AG08396 (cell line): ENCODE measurements around the gene EGR4.

Experiments used
- DNase-seq: peaks from one replicate; pipeline ENCODE4 v3.0.0; 2012; ENCODE audit warnings: low spot score, mixed read lengths

The EGR4 gene

DNA sequence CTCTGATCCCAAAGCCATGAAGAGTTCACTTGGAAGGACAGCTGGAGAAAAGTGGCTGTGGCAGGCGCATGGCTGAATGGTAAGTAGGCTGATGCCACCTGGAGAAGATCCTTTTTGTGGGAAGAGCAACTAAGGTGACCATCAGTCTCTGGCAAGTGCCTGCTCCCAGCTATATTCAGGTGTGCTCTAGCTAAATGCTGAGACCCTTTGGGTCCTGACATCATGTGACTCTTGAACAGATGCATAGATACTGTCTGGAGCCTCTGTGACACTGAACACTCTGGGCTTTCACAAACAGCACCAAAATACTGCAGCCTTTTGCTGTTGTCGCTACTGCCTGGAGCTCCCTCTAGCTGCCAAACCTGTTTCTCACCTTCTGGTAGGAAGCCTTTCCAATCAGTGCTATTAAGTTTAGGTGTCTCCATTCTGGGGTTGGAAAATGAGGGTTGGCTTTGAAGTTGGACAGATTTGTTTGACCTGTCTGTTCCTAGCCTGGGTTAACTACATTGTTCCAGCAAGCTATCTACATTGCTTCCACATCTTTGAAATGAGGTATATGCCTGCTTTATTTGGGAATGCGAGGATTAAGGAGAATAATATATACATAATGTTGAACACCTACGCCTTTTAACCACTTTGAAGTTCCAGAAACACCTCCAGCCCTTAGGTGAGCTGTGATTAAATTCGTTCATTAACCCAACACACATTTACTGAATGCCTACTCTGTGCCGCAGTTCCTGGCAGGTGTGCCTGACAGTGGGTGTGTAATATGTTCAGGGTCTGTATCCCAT is 3.1 kb downstream of the EGR4 start:
- peak; percentile 57 for DNase-seq

DNA sequence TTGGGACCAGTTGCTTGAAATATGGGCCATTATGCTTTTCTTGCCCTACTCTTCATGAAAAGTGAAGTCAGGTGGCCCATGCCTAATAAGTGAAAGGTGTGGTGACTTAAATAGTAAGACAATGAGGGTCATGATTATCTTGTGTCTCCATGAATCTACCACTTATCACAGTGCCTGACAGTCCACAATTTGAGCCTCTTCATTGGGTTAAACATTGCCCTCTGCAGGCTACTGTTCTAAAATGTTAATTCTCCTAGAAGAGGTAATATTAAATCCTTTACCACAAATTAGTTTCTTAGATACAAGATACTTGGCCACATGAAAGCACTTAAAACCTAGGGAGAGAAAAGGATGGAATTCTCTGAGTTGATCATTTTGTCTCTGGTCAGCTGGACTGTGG is 4.0 kb downstream of the EGR4 start:
- no peak for DNase-seq

DNA sequence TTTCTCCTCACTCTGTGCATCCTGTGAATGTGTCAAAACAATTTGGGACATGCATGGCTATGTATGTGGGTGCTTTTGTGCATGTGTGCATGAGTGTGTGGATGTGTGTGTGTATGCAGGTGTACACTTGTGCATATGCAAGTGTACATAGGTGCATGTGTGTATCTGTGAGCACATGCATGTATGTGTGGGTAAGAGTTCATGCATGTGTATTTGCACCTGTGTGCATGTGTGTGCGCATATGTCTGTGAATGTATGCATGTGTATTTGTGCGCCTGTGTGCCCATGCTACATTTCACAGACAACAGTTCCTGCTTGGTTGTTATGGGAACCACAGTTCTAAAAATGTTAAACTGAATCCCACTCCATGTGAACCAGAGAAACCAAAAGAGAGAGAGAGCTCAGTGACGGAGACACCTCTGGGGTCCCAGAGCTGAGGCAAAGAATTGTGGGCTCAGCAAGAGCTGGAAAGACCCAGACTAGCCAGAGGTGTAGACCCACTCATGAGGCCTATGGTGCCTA is 7.2 kb downstream of the EGR4 start:
- no peak for DNase-seq

DNA sequence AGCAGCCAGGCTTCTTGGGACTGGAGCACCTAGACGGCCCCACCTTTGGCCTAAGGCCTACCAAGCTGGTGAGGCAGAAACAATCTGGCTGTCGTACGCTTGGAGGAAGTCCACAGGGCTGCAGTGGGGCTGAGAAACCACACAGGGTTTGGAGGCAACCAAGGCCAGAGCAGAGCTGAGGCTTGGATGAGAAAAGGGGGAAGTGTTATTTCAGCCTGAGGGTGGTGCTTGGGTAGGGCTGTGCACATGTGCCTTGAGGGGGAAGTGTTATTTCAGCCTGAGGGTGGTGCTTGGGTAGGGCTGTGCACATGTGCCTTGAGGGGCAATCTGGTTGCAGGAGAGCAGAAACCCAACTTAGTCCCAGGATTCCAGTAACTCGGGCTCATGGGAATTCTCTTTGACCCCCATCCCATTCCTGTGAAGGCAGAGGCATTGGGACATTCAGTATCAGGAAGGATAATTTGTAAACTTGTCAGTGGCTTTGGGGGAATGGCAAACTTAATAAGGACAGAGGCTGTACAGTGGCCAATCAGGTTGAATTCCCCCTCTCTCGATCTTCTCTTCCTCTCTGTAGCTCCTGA is 8.1 kb downstream of the EGR4 start:
- no peak for DNase-seq

DNA sequence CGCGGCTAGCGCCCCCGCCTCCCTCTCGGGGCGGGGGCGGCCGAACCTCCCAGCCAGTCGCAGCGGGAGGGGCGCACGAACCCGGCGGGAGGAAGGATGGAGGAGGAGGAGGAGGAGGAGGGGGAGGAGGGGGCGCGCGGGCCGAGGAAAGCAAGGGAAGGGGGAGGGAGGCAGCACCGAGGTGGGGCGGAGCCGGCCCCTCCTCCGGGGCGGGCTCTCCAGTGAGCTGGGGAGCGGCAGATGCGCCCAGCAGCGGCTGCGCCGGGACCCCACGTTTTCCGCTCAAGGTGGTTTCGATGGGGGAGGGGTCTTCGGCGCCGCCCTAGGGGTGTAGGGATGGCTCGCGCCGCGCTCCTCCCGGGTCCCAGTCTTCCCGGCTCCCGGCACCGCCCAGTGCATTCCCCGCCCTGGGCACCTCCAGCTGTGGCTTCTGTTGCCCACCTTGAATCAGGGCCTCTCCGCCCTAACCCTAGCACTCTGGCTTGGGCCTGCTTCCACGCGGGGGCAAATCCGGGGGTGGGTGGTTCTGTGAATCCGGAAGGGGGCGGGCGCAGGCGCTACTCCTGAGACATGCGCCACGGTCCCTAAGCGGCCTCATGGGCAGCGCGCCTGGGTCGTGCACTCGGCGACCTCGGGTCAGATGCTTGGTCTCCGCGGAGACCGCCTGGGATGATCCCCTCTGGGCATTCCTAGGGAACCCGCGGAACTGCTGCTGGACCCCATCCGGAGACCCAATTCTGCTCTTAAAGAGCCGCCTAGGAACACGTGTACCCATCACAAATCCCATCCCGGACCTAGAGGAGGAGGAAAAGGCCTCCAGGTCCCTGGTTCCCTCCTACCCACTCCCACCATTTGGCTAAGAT is 8.8 kb downstream of the EGR4 start, which contains the start of gene FBXO41:
FBXO41 (minus strand) TSS at position 183 of the 863 bp plus-strand sequence. CDS start 14,848 bp downstream, outside the sequence.
- DNase-seq, result peak; percentile 72

DNA sequence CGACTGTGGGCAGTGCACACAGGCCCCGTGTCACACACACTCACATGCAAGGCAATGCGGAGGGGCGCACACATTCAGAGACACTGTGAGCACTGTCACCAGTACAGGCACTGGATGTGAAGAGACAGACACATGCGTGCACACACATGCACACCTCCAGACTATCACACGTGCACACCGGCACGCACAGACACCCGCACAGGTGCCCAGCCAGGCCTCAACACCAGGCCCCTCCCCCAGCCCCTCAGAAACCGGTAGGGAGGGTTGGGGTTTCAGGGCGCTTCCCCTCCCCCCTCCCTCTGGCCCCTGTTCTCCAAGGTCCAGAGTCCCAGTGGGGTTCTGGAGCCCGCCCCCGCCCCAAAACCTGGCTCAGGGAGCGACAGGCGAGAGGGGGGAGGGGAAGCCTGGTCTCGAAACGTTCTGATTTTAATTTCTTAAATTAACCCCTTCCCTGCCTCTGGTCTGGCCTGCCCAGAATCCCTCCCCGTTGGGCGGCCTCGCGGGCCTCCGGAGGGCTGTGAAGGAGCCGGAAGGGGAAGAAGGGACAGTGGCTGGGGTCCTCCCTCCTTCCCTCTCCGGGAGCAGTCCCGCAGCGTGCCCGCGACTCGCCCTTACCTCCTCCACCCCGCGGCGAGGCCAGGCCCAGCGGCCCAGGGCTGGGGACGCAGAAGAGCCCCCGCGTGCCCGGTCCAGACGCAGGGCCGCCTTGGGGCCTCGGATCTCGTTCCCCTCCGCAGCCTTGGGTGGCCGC is 9.6 kb downstream of the EGR4 start:
- peak; percentile 45 for DNase-seq

DNA sequence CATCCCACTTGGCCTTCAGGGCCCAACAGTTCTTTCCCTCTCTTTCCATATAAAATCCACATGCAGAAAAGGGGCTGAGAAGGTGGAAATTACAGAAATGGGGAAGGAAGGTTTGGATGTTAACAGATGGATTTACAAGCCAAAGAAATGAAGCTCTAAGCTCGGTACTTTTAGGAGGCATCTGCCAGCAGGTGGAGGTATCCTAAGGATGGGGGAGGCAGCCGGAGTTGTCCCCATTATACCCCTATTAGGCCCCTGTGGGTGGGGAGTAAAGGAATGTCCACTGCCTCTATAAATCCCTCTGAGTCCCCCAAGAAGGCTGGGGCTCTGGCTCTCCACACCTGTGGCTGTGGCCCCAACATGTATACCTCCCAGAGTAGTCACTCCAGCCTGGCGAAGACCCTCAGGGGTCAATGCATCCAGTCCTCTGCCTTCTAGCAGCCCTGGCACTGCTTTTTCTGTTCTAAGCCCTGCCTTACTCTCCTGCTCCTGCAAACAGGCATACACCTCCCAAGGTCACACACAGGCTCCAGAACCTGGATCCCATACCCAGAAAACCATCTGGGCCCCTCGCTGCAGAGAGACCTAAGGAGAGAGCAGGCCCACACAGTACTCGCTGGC is 10.3 kb downstream of the EGR4 start:
- DNase-seq, result no peak

DNA sequence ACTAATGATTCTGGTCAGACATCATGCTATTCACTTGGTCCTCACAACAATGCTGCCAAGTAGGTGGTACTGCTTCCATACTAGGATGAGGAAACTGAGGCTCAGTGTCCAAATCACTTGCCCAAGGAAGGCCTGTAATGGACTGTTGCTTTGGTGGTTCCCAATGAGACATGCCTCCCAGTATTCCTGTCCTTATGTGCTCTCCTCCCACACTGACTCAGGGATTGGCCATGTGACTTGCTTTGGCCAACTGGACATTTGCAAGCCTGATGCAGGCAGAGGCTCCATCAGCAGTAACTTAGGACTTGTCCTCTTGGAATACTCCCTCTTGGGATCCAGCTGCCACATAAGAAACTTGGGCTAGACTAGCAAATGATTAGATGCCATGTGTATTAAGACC is 12.1 kb downstream of the EGR4 start:
- no peak for DNase-seq

DNA sequence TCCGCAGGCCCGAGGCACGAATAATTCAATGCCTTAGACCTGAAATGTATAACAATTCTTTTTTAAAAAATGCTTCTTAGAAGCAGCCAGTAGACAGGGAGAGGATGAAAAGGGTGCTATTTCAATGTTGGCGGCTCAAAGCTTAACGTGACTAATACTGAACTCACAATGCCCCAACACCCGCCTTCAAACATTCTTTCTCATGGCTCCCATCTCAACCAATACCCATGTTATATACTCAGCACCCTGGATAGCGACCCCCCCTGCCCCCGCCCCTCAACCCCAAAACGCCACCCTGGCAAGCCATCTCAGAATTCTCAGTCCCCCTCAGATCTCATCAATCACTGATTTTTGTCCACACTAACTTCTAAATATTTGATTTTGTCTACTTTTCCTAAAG is 13.5 kb downstream of the EGR4 start:
- DNase-seq, result no peak

DNA sequence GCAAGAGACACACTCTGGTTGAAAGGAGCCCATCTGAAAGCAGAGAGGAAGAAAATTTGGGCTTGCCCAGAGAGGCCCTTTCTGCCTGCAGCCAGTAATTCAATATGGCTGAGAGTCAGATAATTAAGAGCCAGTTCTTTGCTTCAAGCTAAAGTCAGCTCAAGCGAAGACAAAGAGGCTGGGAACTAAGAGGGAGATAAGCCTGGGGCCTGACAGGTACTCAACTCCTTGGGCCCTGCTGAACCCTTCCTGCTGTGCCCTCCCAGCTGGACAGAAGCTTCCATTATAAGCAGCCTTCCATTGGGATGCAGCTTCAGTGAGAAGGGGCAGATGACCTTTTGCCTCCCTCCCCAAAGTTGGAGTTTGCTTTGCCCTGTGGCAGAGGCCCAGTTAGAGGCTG is 21.1 kb downstream of the EGR4 start:
- DNase-seq, result no peak

DNA sequence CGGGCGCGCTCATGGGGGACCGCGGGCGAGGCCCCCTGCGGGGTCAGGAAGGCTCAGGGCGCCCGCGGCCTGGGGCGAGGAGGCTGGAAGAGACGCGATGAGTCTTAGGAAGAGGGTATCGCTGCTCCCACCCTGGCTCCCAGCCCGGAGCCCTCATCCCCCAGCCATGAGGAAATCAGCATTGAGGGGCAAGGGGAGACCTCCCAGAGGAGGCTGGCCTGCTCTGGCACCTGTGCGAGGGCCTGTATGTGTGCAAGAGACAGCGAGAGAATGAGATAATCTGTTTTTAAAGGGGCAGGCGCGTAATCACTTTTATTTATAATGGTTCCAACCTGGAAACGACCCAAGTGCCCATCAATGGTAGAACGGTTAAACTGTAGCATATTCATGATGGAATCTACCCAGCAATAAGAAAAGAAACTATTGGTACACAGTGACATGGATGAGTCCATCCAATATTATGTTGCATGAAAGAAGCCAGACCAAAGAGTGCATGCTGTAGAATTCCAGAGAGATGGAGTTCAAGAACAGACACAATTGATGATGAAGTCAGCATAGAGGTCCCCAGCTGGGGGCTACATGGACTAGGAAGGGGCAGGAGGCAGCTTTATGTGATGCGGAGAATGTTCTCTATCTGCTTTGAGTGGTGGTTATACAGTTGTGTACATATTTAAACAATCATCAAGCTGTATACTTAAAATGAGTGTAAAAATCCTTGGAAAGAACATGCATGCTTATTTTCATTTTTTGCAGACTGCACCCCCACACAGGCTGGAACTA is 23.5 kb downstream of the EGR4 start:
- DNase-seq, result no peak

DNA sequence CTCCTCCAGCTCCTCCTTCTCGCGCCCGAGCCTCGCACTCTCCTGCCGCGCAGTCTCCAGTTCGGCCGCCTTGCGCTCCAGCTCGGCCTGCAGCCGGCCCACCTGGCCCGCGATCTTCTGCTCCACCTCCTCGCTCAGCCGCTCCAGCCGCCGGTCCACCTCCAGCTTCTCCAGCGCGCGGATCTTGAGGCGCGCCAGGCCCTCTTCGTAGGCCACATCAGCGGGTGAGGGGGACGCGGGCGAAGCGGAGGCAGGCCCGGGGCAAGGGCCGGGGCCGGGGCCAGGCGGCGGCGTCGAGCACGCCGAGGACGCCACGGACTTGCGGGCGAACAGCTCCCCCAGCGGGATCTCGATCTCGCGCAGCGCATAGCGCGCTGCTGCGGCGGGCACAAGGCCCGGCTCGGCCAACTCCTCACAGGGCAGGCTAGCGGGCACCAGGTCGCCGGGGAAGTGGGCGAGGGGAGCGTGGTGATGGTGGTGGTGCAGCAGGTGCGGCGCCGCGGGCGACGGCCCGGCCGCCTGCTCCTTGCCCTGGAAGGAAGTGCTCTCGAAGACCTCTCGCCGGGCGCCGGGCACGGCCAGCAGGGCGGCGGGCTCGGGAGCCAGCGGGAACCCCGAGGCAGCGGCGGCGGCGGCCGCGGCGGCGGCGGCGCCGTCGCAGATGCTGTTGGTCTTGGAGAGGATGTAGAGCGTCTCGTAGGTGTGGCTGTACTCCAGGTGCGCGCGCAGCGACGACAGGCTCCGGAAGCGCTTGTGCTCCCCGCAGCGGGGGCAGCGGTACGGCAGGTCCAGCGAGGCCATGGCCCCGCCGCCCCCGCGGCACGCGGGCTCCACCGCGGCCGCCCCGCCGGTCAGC is 24.3 kb downstream of the EGR4 start:
- peak; percentile 59 for DNase-seq

DNA sequence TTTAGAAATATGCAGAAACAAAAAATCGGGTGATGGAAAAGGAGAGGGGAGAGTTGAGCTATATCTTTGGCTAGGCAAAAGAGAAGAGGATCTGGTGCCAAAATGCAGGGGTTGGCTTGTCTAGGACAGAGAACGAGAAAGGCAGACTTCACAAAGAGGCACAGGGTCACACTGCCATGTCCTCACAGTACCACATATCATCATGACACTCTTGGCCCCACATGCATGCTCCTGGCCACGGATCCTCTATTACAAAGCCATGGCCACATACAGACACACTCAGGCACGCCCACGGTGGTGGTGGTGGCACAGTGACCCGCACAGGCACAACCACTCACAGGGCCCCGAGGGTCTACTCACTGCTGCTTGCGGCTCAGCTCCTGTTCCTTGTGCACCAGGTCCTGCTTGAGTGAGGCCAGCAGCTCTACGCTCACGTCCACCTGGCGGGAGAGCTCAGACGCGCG is 24.9 kb downstream of the EGR4 start:
- no peak for DNase-seq

DNA sequence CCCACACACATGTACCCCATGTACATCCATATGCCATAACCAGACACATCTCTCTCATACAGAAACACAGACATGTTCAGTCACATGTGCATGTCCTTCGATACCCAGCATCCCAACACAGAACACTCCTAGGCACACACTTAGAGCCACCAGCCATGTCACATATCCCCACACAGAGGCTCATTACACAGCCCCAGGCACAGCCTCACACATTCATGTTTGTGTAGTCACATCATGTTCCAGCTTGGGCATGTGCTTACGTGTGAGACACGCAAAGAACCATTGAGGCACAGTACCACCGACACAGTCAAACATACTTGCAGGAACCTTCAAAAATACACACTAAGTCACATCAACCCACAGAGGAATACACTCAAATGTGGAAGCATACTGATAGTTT is 26.3 kb downstream of the EGR4 start:
- DNase-seq, result no peak

DNA sequence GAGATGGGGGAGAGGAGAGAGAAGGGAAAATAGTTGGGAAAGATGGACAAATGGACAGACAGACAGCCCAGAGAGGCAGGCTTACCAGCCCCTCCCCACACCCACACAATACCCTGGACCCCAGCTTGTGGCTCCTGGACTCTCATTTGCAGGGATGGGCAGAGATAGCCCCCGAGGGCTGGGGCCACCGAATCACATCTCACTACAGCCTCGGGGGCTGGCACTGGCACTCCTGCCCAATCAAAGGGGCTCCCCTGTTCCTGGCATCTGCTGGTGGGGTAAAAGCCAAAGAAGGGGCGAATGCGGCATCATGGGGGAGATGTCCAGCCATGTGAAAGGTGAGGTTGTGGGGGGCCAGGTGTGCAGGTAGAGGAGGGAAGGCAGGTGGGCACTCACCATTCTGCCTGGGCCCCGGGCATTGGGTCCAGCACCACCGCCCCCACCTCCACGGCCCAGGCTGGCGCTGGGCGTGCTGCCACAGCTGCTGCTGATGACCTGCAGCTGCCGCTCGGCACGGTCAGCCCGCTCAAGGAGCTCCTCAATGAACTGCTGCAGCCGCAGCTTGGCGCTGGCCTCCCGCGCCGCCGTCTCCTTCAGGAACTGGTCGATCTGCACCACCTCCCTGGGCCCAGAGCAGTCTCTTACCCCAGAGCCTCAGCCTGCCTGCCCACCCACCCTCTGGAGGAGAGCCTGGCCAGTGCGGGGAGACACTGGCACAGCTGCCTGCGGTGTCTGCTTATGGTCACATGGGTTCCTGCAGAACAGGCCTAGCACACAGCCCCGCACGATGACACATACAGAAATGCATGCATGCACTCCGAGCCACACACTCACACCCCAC is 27.1 kb downstream of the EGR4 start:
- no peak for DNase-seq

DNA sequence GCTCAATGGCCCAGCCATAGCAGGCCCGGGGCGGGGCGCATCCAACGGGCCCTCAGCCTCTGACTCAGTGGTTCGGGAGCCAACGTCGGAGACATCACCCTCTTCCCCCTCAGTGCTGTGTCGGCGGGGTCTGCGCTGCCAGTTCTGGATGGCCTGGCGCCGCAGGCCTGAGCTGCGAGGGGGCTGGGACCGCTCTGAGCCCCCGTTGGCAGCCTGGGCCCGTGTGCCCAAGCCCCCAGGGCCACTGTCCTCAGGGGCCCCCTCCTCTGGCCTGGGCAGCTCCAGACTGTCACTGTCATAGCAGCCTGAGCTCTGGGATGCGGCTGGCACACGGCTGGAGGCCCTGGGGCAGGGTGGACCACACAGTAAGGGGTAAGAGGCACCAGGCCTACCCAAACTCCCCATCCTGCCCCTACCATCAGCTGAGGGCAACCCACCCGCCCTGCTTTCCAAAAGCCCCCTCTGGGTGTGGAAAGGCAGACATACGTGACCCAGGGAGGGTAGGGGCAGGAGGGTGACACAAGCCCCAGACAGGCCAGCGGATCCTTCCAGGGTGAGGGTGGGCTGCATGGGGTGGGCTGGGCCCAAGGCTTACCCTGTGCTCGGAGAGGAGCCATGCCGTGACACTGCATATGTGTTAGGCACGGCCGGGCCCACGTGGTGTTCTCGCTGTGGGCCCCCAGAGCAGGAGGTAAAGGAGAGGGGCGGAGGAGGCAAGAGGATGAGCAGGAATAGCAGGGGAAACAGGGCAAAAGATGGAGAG is 27.9 kb downstream of the EGR4 start:
- no peak for DNase-seq

DNA sequence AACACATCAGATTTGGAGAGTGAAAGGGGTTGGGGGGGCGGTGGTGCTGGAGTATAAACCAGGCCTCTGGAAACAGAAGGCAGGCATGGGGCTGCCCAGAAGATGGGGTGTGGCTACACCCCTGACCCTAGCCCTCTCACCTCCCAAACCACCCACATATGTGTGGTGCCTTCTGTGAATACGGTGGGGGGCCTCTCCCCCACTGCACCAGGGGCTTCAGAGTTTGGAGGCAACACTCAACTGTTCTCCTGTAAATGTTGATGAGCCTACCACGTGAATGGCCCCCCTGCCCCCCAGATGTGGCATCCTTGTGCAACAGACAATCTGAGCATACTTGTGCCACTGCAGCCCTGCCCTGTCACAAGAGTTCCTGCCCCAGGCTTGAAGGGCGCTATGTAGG is 28.6 kb downstream of the EGR4 start:
- DNase-seq, result no peak

DNA sequence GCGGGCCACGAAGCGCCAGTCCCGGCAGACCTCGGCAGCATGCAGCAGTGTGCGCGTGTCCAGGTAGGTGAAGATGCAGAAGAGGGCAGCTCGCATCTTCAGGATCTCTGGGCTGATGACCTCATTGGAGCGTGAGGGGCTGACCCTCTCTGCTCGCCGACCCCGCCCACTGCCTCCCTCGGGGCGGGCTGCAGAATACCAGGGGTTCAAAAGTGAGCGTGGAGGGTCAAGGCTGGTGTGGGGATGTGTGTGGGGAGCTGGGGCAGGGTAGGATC is 29.1 kb downstream of the EGR4 start:
- DNase-seq, result no peak
